ENCODE data around the gene ARFGEF3. TPM values are rescaled to one million over a fixed set of nuclear protein-coding genes. Genes with fewer than 3 reads are reported as not detected.

The ARFGEF3 gene, protein sequence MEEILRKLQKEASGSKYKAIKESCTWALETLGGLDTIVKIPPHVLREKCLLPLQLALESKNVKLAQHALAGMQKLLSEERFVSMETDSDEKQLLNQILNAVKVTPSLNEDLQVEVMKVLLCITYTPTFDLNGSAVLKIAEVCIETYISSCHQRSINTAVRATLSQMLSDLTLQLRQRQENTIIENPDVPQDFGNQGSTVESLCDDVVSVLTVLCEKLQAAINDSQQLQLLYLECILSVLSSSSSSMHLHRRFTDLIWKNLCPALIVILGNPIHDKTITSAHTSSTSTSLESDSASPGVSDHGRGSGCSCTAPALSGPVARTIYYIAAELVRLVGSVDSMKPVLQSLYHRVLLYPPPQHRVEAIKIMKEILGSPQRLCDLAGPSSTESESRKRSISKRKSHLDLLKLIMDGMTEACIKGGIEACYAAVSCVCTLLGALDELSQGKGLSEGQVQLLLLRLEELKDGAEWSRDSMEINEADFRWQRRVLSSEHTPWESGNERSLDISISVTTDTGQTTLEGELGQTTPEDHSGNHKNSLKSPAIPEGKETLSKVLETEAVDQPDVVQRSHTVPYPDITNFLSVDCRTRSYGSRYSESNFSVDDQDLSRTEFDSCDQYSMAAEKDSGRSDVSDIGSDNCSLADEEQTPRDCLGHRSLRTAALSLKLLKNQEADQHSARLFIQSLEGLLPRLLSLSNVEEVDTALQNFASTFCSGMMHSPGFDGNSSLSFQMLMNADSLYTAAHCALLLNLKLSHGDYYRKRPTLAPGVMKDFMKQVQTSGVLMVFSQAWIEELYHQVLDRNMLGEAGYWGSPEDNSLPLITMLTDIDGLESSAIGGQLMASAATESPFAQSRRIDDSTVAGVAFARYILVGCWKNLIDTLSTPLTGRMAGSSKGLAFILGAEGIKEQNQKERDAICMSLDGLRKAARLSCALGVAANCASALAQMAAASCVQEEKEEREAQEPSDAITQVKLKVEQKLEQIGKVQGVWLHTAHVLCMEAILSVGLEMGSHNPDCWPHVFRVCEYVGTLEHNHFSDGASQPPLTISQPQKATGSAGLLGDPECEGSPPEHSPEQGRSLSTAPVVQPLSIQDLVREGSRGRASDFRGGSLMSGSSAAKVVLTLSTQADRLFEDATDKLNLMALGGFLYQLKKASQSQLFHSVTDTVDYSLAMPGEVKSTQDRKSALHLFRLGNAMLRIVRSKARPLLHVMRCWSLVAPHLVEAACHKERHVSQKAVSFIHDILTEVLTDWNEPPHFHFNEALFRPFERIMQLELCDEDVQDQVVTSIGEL (N-terminal part only)
- total RNA-seq = 3.0 and 4.9 TPM in 2 replicates

DNA sequence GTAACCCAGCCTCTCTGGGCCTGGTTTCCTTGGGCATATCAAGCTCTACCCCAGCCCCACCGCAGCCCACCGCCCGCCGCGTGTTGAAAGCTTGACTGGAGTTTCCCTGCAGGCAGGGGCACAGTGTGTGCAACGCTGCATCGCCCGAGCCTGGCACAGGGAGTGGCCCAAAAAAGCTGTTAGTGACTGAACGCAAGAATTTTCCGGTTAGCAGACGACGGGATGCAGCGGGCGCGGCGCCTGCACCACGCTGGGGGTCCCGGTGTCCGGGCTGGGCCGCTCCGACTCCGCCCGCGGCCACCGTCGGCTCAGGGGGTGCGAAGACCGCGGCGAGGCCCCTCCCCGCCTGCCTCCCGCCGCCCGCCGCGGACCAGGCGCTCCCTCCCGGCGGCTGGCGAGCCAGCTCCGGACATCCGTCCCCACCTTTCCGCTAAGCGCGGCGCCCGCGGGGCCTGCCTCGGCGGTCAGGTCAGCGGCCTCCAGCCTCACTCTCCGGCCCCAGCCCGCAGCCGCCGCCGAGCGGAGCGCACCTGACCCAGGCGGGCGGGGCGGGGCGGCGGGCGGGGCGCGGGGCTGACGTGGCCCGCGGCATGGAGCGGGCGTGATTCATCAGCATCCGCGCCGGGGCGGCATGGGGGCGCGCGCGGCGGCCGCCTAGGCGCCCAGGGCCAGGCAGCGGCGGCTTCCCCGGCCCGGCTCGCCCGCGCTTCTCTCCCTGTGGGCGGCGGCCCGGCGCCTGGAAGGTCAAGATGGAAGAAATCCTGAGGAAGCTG is at the start of gene ARFGEF3:
TSS of gene ARFGEF3 (plus strand) at position 602 of the 773 bp plus-strand sequence. CDS start at position 750, 148 bp downstream.

DNA sequence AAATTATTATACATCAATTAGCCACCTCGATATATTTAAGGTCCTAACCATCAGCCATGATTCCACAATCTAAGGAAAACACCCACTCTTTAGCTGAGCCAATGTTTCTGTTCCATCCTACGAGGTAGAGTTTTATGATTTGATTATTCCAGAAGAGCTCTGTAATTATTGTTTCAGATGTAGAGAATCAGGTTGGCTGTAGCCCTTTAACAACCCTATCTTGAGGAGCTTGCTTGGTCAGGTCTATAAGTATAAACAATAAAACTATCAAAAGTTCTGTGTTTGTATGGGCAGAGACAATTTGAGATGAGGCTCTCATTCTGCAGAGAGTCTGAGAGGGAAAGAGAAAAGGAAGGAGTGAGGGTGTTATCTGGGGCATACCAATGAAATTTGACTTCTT is 56.7 kb downstream of the ARFGEF3 start, which contains the start of gene PBOV1:
TSS of gene PBOV1 (minus strand) at position 43 of the 400 bp plus-strand sequence. CDS start 96 bp downstream, outside the sequence.

DNA sequence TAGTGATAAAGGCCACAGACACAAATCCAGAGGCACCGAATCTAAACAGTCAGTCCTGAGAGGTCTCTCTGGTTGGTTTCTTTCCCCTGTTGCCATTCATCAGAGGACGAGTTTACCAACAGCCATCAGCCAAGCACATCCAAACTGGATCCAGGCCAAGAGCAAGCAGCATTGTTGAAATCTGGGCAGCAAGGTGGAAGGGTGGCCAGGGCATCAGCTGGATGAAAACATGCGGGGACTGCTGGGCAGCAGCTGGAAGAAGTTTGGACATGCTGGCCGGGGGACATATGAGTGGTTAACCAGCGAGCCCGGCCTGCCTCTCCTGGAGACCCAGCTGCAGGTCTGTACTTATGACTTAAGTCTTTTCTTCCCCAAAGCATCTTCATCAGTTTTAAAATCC is 216.1 kb downstream of the ARFGEF3 start, which contains the start of gene SMIM28:
TSS of gene SMIM28 (plus strand) at position 62 of the 400 bp plus-strand sequence. CDS start at position 230, 168 bp downstream.

Other genes with a start within 250 kb of the ARFGEF3 start
- 754 and 1,006 TPM in 2 replicates for gene PERP, start 54.5 kb upstream of the ARFGEF3 start, total RNA-seq
- not detected in 2 replicates for gene PBOV1, start 56.6 kb downstream of the ARFGEF3 start, total RNA-seq
- gene SMIM28, start 216.0 kb downstream of the ARFGEF3 start, total RNA-seq = not detected in 2 replicates
- gene HEBP2, start 242.3 kb downstream of the ARFGEF3 start, total RNA-seq = 94.4 and 151 TPM in 2 replicates

Measured in airway epithelial cell (primary cell).